HG02884 (cell line): ENCODE measurements around the gene KCNK4.

ENCODE experiments used
- ATAC-seq: cut with Tn5 transposase; IDR thresholded peaks from one replicate; pipeline ENCODE4 v1.9.1; 2021; ENCODE audit warnings: mild to moderate bottlenecking, moderate library complexity; ENCODE audit not compliant: unreplicated experiment

The KCNK4 gene

GRCh38 chr11:64253043-64253442 is 38.1 kb upstream of the KCNK4 start:
- ATAC-seq = no peak

GRCh38 chr11:64253481-64253880 is 37.6 kb upstream of the KCNK4 start:
- ATAC-seq = no peak

- ATAC-seq = no peak
These were observed 36.8 kb upstream of the KCNK4 start for GRCh38 chr11:64254326-64254725.

- ATAC-seq = no peak
These were observed 35.7 kb upstream of the KCNK4 start for GRCh38 chr11:64255135-64256128.

- ATAC-seq = no peak
These were observed 34.8 kb upstream of the KCNK4 start for GRCh38 chr11:64256300-64256699.

GRCh38 chr11:64258356-64258755 is 32.7 kb upstream of the KCNK4 start:
- ATAC-seq = no peak

GRCh38 chr11:64258946-64259532 is 32.1 kb upstream of the KCNK4 start:
- ATAC-seq = no peak

GRCh38 chr11:64259533-64260067 is 31.5 kb upstream of the KCNK4 start:
- no peak for ATAC-seq

- no peak for ATAC-seq
These were observed 30.9 kb upstream of the KCNK4 start for GRCh38 chr11:64260147-64260708.

- no peak for ATAC-seq
These were observed 29.5 kb upstream of the KCNK4 start for GRCh38 chr11:64261556-64262080.

GRCh38 chr11:64262271-64263002 is 28.7 kb upstream of the KCNK4 start:
- no peak for ATAC-seq

GRCh38 chr11:64263021-64263946 is 27.8 kb upstream of the KCNK4 start:
- ATAC-seq = no peak

GRCh38 chr11:64263947-64264317 is 27.2 kb upstream of the KCNK4 start:
- ATAC-seq = no peak

GRCh38 chr11:64264371-64264852 is 26.7 kb upstream of the KCNK4 start:
- ATAC-seq = no peak

- ATAC-seq = no peak
These were observed 25.6 kb upstream of the KCNK4 start for GRCh38 chr11:64265176-64266160.

GRCh38 chr11:64266339-64266738 is 24.8 kb upstream of the KCNK4 start:
- no peak for ATAC-seq

GRCh38 chr11:64267207-64267945 is 23.7 kb upstream of the KCNK4 start:
- no peak for ATAC-seq
